ENCODE data around the gene GPR101.

GPR101 gene

GRCh38 chrX:137058339-137059127 lies 24.7 kb upstream of the GPR101 start:
- H3K9me3 ChIP-seq (ENCODE audit: control insufficient read depth, insufficient read depth, low read length), result no peaks in the 10 kb centered on the region
- no peak overlapping the region for H3K4me3 ChIP-seq (ENCODE audit: low read length)
- no peaks in the 10 kb centered on the region for H3K27me3 ChIP-seq (ENCODE audit: control insufficient read depth, low read length)
- H3K36me3 ChIP-seq (ENCODE audit: control insufficient read depth, low read length), result no peaks in the 10 kb centered on the region
- no peaks in the 10 kb centered on the region for H3K4me1 ChIP-seq (ENCODE audit: control insufficient read depth, low read length)
- no peaks in the 10 kb centered on the region for H3K79me2 ChIP-seq (ENCODE audit: control insufficient read depth, low read length)
- TF ChIP-seq EZH2phosphoT487 (IDR thresholded peaks at IDR 0.05; ENCODE audit: borderline replicate concordance, low read length), result no peak
- no peak for TF ChIP-seq CTCF (IDR thresholded peaks at IDR 0.05; ENCODE audit: low read depth, low read length, poor library complexity, severe bottlenecking)
- H3K4me2 ChIP-seq (ENCODE audit: low read length), result no peak overlapping the region
- H3F3A ChIP-seq (ENCODE audit: control insufficient read depth, insufficient read depth), result no peaks in the 10 kb centered on the region
- H4K20me1 ChIP-seq (ENCODE audit: control insufficient read depth, insufficient read depth, low read depth, low read length), result no peaks in the 10 kb centered on the region
- H3K9me2 ChIP-seq (replicated peaks; ENCODE audit: control insufficient read depth, low read length), result no peaks in the 10 kb centered on the region
- H3K27ac ChIP-seq (ENCODE audit: low read depth, low read length), result no peak overlapping the region

GRCh38 chrX:137052643-137053235 lies 18.9 kb upstream of the GPR101 start:
- no peak overlapping the region for H3K4me3 ChIP-seq (ENCODE audit: low read length)
- TF ChIP-seq EZH2phosphoT487 (IDR thresholded peaks at IDR 0.05; ENCODE audit: borderline replicate concordance, low read length) (no peak), CTCF (IDR thresholded peaks at IDR 0.05; ENCODE audit: low read depth, low read length, poor library complexity, severe bottlenecking) (no peak)

GRCh38 chrX:137051978-137052642 lies 18.3 kb upstream of the GPR101 start:
- H3K4me3 ChIP-seq (ENCODE audit: low read length), result peak overlapping the region; percentile 53
- peak overlapping the region; percentile 59 for H3K4me2 ChIP-seq (ENCODE audit: low read length)
- H3K9me2 ChIP-seq (replicated peaks; ENCODE audit: control insufficient read depth, low read length), result no peaks in the 10 kb centered on the region
- no peaks in the 10 kb centered on the region for H3K27me3 ChIP-seq (ENCODE audit: control insufficient read depth, low read length)
- H4K20me1 ChIP-seq (ENCODE audit: control insufficient read depth, insufficient read depth, low read depth, low read length), result no peaks in the 10 kb centered on the region
- TF ChIP-seq CTCF (IDR thresholded peaks at IDR 0.05; ENCODE audit: low read depth, low read length, poor library complexity, severe bottlenecking) (peak; percentile 75), EZH2phosphoT487 (IDR thresholded peaks at IDR 0.05; ENCODE audit: borderline replicate concordance, low read length) (no peak)
- peaks cover 5% of the 10 kb centered on the region for H3K4me1 ChIP-seq (ENCODE audit: control insufficient read depth, low read length)
- H3K27ac ChIP-seq (ENCODE audit: low read depth, low read length), result no peak overlapping the region
- no peaks in the 10 kb centered on the region for H3F3A ChIP-seq (ENCODE audit: control insufficient read depth, insufficient read depth)
- H3K79me2 ChIP-seq (ENCODE audit: control insufficient read depth, low read length), result no peaks in the 10 kb centered on the region
- H3K36me3 ChIP-seq (ENCODE audit: control insufficient read depth, low read length), result no peaks in the 10 kb centered on the region
- H3K9me3 ChIP-seq (ENCODE audit: control insufficient read depth, insufficient read depth, low read length), result no peaks in the 10 kb centered on the region

More at GRCh38 chrX:137052643-137053235, 18.9 kb upstream of the GPR101 start:
- Histone ChIP-seq H3F3A (ENCODE audit: control insufficient read depth, insufficient read depth) (no peaks in the 10 kb centered on the region), H4K20me1 (ENCODE audit: control insufficient read depth, insufficient read depth, low read depth, low read length) (no peaks in the 10 kb centered on the region), H3K36me3 (ENCODE audit: control insufficient read depth, low read length) (no peaks in the 10 kb centered on the region), H3K27me3 (ENCODE audit: control insufficient read depth, low read length) (no peaks in the 10 kb centered on the region), H3K9me2 (replicated peaks; ENCODE audit: control insufficient read depth, low read length) (no peaks in the 10 kb centered on the region), H3K4me2 (ENCODE audit: low read length) (peak overlapping the region; percentile 59), H3K4me1 (ENCODE audit: control insufficient read depth, low read length) (peaks cover 5% of the 10 kb centered on the region), H3K79me2 (ENCODE audit: control insufficient read depth, low read length) (no peaks in the 10 kb centered on the region), H3K9me3 (ENCODE audit: control insufficient read depth, insufficient read depth, low read length) (no peaks in the 10 kb centered on the region), H3K27ac (ENCODE audit: low read depth, low read length) (no peak overlapping the region)

Data from DOHH2 (cell line).